ENCODE results near the gene NDUFA12. TPM values are rescaled to one million over a fixed set of nuclear protein-coding genes. Genes with fewer than 3 reads are reported as not detected.
"Not testable (repeated sequence)": the region's sequence is repeated elsewhere in the genome, so short reads cannot be mapped to it uniquely, and the experiment has no call there.

The NDUFA12 gene
- total and polyA plus RNA-seq, 4 donors: 53.3 to 152 (median 87.7) TPM

DNA sequence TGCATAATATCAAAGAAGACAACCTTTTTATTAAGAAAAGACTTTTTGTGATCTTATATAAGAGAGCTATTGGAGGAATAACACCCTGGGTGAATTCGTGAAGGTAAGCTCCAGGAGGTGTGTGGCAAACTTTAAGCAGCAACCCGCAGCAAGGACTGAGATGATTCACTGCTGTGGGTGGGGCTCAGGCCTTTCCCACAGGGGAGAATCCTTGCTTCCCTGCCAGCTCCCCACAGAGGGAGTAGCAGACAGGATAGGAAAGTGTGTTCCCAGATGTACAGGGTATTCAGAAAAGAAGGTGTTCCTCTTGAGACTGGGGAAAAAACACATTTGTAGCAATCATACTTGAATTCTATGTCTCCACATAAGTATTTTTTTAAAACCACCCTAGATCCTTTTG, 9.2 kb downstream of the NDUFA12 start:
- ATAC-seq (ENCODE audit: insufficient read depth, low FRiP score) (no peak), DNase-seq (no peak)
- whole genome bisulfite sequencing, 2 donors: 89 to 90% methylated on average over 2 of the region's 2 CpGs
- H3K36me3 ChIP-seq (ENCODE audit: control insufficient read depth in 4 of 4, insufficient read depth in 4 of 4, low read length in 4 of 4): peaks cover 0 to 13% (median 2%) of the 10 kb centered on the region in 4 donors
- H3K4me1 ChIP-seq (ENCODE audit: control insufficient read depth in 5 of 5, insufficient read depth in 5 of 5, low read length in 5 of 5): peaks cover 0 to 3% (median 0%) of the 10 kb centered on the region in 5 donors
- TF ChIP-seq, protein P1, sequence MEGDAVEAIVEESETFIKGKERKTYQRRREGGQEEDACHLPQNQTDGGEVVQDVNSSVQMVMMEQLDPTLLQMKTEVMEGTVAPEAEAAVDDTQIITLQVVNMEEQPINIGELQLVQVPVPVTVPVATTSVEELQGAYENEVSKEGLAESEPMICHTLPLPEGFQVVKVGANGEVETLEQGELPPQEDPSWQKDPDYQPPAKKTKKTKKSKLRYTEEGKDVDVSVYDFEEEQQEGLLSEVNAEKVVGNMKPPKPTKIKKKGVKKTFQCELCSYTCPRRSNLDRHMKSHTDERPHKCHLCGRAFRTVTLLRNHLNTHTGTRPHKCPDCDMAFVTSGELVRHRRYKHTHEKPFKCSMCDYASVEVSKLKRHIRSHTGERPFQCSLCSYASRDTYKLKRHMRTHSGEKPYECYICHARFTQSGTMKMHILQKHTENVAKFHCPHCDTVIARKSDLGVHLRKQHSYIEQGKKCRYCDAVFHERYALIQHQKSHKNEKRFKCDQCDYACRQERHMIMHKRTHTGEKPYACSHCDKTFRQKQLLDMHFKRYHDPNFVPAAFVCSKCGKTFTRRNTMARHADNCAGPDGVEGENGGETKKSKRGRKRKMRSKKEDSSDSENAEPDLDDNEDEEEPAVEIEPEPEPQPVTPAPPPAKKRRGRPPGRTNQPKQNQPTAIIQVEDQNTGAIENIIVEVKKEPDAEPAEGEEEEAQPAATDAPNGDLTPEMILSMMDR (IDR thresholded peaks at IDR 0.05; ENCODE audit: control extremely low read depth, extremely low read depth): no peak
- H3K9ac ChIP-seq (ENCODE audit: insufficient read depth in 1 of 2, low read length in 2 of 2): no peak overlapping the region
- H3K4me3 ChIP-seq: no peak overlapping the region
- no peaks in the 10 kb centered on the region for H3K9me3 ChIP-seq (ENCODE audit: control insufficient read depth in 4 of 4, insufficient read depth in 3 of 4, low read length in 3 of 4)
- no peak overlapping the region for H3K27ac ChIP-seq (ENCODE audit: low read depth in 1 of 2, low read length in 1 of 2)
- no peaks in the 10 kb centered on the region for H3K27me3 ChIP-seq (ENCODE audit: control insufficient read depth in 3 of 3, insufficient read depth in 3 of 3, low read length in 2 of 3)

DNA sequence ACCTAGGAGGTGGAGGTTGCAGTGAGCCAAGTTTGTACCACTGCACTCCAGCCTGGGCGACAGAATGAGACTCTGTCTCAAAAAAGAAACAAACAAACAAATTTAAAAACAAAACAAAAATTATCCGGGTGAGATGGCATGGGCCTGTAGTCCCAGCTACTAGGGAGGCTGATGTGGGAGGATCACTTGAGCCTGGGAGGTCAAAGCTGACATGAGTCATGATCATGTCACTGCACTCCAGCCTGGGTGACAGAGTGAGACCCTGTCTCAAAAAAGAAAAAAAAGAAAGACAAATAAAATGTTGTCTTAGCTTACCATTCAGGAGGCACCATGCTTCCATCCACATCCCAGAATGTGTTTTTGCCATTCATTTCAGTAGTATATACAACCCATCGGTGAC, 9.6 kb downstream of the NDUFA12 start:
- ATAC-seq (ENCODE audit: insufficient read depth, low FRiP score); H3K9ac ChIP-seq (ENCODE audit: insufficient read depth in 1 of 2, low read length in 2 of 2); H3K4me1 ChIP-seq (ENCODE audit: control insufficient read depth in 5 of 5, insufficient read depth in 5 of 5, low read length in 5 of 5); H3K9me3 ChIP-seq (ENCODE audit: control insufficient read depth in 4 of 4, insufficient read depth in 3 of 4, low read length in 3 of 4); H3K27ac ChIP-seq (ENCODE audit: low read depth in 1 of 2, low read length in 1 of 2); DNase-seq; H3K27me3 ChIP-seq (ENCODE audit: control insufficient read depth in 3 of 3, insufficient read depth in 3 of 3, low read length in 2 of 3); H3K4me3 ChIP-seq: not testable (repeated sequence)
- H3K36me3 ChIP-seq (ENCODE audit: control insufficient read depth in 4 of 4, insufficient read depth in 4 of 4, low read length in 4 of 4): peaks cover 0 to 13% (median 2%) of the 10 kb centered on the region in 4 donors
- WGBS, 2 donors: 66 to 98% methylated on average over 3 of the region's 3 CpGs

DNA sequence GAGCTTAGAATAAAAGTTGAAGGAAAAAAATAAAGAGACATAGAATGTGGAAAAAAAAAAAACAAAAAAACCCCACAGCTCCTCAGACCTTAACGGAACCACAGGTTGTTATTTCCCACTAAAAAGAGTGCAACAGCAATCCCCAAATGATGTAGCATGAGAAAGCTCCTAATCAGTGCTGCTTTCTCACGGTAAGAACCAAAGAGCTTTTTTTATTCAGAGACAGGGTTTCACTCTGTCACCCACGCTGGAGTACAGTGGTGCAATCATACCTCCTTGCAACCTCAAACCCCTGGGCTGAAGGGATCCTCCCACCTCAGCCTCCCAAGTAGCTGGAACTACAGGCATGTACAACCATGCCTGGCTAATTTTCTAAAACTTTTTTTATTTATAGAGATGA, 13.3 kb downstream of the NDUFA12 start:
- Histone ChIP-seq H3K4me3 (no peak overlapping the region), H3K27ac (ENCODE audit: low read depth in 1 of 2, low read length in 1 of 2) (no peak overlapping the region), H3K9ac (ENCODE audit: insufficient read depth in 1 of 2, low read length in 2 of 2) (no peak overlapping the region), H3K4me1 (ENCODE audit: control insufficient read depth in 5 of 5, insufficient read depth in 5 of 5, low read length in 5 of 5) (peaks cover 0 to 3% (median 0%) of the 10 kb centered on the region in 5 donors), H3K9me3 (ENCODE audit: control insufficient read depth in 4 of 4, insufficient read depth in 3 of 4, low read length in 3 of 4) (no peaks in the 10 kb centered on the region), H3K27me3 (ENCODE audit: control insufficient read depth in 3 of 3, insufficient read depth in 3 of 3, low read length in 2 of 3) (no peaks in the 10 kb centered on the region), H3K36me3 (ENCODE audit: control insufficient read depth in 4 of 4, insufficient read depth in 4 of 4, low read length in 4 of 4) (peaks cover 0 to 12% (median 3%) of the 10 kb centered on the region in 4 donors)
- TF ChIP-seq, protein P1 (IDR thresholded peaks at IDR 0.05; ENCODE audit: control extremely low read depth, extremely low read depth): no peak
- WGBS, 2 donors: 80 to 93% methylated on average over 3 of the region's 3 CpGs
- DNase-seq: no peak
- no peak for ATAC-seq (ENCODE audit: insufficient read depth, low FRiP score)

DNA sequence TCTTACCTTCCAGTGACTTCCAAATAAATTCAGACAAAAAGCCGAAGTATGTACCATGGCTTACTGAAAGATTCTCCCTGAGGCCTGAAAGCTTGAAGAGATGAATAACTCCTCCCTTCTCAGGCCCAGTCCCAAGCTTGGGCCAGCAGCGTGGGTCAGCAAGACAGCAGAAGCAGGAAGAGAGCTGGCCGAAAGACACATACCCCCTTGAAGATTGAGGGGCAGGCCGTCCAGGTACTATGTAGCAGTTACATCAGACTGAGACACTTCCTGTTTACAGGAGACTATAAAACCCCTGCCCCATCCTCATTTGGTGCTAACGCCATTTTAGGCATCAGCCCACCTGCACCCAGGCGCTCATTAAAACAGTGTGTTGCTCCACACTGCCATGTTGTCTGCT, 15.0 kb downstream of the NDUFA12 start:
- Histone ChIP-seq H3K36me3 (ENCODE audit: control insufficient read depth in 4 of 4, insufficient read depth in 4 of 4, low read length in 4 of 4) (peaks cover 0 to 10% (median 6%) of the 10 kb centered on the region in 4 donors), H3K9me3 (ENCODE audit: control insufficient read depth in 4 of 4, insufficient read depth in 3 of 4, low read length in 3 of 4) (no peaks in the 10 kb centered on the region), H3K27me3 (ENCODE audit: control insufficient read depth in 3 of 3, insufficient read depth in 3 of 3, low read length in 2 of 3) (no peaks in the 10 kb centered on the region), H3K4me3 (no peak overlapping the region), H3K4me1 (ENCODE audit: control insufficient read depth in 5 of 5, insufficient read depth in 5 of 5, low read length in 5 of 5) (peaks cover 0 to 3% (median 0%) of the 10 kb centered on the region in 5 donors), H3K27ac (ENCODE audit: low read depth in 1 of 2, low read length in 1 of 2) (no peak overlapping the region), H3K9ac (ENCODE audit: insufficient read depth in 1 of 2, low read length in 2 of 2) (no peak overlapping the region)
- ATAC-seq (ENCODE audit: insufficient read depth, low FRiP score) (no peak), DNase-seq (no peak)
- WGBS, 2 donors: 56 to 90% methylated on average over 6 of the region's 6 CpGs
- TF ChIP-seq, protein P1 (IDR thresholded peaks at IDR 0.05; ENCODE audit: control extremely low read depth, extremely low read depth): no peak
